Stimulated activated CD4-positive, alpha-beta T cell treated with anti-CD3 and anti-CD28 coated beads, Interleukin-4, amount 100 ng/mL, for 1 hour (primary cell): ENCODE data around the gene FBRS.
"Not testable (repeated sequence)": the region's sequence is repeated elsewhere in the genome, so short reads cannot be mapped to it uniquely, and the experiment has no call there.

Experiments used
- DNase-seq: peaks from one replicate; pipeline ENCODE4 v3.0.0-alpha.2; 2020

The FBRS gene

DNA sequence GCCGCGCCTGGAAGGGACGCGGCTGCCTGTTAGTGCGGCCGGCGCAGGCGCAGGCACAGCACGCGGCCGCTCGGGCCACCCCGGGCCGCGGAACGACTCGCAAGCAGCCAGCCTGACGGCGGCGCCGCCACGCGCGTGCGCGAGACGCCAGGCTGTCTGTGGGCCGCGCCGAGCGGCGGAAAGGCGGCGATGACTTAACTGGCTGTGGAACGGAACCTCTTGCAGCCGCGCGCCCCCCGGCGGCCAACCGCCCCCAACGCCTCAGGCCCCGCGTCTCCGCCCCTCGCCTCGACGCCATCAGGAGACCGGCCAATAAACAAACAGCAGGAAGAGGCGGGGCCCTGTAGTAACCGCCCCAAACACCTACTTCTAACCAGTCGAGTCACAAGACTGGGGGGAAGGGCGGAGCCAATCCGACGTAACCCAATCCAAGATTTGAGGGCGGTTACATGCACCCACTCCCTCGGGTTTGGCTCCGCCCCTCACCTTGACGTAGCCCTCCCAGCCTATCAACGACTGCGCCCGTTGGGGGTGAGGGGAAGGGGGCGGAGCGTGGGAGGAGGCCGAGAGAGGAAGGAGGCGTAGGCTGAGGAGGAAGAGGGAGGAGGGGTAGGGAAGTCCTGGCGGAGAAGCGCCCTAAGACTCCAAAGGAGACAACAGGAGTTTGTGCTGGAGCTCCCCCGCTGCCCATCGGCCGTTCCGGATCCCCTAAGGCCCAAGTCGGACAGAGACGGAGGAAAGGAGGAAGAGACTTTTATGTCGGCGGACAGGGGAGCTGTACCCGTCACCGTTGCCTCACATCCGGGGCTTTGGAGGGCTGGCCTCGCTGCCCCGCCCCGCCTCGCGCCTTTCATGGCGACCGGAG, at the start of gene FBRS:
Gene FBRS (plus strand): TSS at position 566 of the 865 bp plus-strand sequence. CDS start 1,088 bp downstream, outside the sequence.
- peak; percentile 100 for DNase-seq

DNA sequence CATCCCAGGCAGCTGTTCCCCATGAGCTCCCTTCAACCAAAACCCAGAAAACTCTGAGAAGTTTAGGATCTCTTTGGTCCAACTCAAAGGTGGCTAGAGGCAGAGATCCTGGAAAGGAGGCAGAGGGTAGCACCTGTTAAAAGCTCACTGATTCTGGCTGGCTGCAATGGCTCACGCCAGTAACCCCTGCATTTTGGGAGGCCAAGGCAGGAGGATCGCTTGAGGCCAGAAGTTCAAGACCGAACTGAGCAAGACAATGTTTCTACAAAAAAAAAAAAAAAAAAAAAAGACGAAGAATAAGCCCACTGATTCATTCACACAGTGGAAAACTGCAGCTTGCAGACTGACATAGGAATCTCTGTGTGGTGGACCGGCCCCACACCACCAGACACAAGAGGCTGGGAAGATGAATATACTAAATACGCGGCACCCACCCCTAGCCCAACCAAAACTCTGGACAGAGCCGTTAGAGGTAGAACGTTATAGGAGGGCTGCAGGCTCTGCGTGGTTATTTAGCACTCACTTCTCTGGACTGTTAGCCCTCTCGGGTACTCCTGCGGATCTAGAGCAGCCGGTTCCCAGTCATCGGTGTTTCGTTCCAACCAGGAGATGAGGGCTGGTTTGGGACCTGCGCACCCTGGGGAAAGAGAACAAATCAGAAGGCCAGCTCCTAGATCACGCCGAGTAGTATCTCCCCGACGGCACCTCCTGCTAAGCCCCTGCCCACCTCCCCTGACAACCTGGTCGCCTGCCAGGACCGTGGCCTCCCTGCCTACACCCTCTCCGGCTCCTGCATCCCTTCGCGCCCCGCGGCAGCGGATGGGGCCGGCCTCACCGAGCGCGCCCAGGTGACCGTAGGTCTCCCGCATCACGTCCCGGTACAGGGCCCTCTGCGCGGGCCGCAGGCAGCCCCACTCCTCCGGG, 49.0 kb upstream of the FBRS start:
- DNase-seq: peak; percentile 47

DNA sequence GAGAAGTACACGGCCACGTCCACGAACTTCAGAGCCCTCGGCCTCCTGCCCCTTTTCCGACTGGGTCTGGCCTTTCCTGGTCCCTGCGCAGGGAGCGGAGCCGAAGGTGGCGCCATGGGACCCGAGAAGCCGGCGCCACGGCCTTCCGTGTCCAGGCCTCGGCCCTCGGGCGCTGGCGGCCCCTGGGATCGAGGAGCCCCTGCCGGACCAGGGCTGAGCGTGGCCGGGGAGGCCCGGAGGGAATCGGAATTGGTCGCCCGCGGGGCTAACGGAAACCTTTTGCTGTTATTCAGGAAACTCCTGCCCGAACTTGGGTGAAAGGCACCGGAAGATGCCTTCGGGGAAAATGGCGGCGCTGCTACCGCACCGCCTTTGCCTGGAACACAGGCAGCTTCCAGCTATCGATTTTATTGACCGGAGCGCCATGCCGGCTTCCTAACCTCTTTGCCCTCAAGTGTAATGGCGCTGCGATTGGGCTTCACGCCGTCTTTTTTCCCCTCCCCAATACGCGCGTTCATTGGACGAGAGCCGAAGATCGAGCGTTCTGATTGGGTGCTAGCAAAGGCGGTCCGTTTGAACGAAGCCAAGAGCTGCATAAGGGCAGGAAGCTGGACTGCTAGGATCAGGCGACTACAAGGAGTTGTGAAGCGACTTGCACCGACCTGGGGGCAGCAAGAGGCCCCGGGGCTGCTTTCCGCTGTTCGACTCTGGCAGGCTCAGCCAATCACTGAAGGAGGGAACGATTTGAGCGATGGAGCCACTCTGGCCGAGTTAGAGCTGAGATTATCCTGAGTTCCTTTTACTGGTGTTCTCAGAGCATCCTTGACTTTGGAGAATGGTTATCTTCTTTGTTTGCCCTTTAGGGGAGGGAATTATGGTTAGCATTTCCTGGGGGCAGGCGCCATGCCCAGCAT, 48.0 kb upstream of the FBRS start, which contains the start of gene ZNF689:
Gene ZNF689 (minus strand): TSS at position 464 of the 914 bp plus-strand sequence. CDS start 348 bp downstream, at position 116.
- peak; percentile 90 for DNase-seq

DNA sequence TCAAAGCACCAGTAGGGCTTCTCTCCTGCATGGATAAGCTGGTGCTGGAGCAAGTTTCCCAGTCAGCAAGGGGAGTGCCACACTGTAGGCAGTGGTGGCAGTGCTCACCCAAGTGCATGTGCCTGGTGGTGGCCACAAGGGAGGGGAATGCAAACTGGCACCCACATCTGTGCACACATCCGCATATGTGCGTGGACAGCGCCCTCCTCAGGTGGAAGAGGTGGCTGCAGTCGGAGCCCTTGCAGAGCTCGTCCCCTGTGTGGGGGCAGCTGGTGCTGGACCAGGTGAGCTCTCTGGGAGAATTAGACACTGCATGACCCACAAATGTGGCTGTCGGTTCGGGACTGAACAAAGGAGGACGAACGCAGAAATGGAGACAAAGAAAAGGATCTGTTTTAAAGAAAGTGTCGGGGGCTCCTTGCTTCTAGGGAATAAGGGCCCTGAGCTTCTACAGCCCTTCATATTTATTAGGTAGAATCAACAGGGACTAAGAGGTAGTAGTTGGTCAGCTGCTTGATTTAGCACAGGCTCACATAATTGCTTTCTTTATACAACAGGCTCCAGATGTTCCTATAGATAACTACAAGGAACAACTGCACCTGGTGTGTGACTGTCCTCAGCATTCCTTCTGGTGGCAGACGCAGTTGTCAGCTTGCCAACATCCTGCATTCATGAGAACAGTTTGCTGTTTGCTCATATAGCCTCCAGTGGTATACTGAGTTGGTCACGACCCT, 42.7 kb upstream of the FBRS start:
- DNase-seq: peak; percentile 65

DNA sequence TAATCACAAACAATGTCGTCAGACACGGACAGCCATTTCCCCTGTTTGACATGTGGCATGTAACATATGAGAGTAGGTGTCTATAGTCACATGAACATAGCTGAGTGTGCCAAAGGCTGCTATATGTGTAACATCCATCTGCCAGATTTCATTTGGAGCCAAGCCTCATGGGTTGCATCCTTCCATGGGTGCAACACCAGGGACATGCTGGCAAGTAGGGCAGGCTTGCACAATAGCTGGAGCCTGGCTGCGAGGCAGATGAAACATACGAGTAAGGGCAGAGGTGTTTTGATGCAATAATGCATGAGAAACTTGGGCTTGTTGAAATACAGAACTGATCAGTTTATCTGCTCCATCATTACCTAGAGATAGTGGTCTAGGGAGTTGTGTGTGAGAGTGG, 39.0 kb upstream of the FBRS start:
- no peak for DNase-seq

DNA sequence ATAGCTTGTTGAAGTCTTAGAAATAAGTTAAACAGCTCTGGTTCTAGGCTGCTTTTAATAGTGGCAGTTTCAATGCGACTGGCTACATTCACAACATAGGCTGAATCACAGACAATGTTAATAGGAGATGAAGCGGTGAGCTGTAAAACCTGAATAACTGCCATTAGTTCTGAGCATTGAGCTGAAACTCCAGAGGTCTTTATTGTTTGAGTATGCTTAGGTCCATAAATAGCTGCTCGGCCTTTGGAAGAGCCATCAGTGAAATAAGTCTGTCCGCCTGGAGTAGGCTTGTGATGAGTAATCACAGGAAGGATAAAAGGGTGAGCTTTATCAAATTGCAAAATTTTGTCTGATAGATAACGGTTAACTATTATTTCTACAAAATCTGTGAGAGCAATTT, 38.6 kb upstream of the FBRS start:
- no peak for DNase-seq

DNA sequence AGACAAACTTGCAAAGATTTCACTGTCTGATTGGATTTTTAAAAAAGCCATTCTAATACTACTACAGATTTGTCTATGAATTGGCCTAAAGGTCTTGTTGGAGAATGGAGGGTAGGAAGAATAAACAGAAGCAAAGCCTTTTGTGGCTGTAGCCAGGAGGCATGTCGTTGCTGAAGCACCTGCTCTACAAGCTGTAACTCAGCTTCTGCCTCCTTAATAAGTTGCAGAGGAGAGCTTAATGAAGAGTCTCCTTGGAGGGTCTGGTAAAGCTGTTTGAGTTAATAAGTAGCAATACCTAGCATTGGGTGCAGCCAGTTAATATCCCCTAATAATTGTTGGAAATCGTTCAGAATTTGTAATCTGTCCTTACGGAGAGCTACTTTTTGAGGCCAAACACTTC, 38.1 kb upstream of the FBRS start:
- no peak for DNase-seq

DNA sequence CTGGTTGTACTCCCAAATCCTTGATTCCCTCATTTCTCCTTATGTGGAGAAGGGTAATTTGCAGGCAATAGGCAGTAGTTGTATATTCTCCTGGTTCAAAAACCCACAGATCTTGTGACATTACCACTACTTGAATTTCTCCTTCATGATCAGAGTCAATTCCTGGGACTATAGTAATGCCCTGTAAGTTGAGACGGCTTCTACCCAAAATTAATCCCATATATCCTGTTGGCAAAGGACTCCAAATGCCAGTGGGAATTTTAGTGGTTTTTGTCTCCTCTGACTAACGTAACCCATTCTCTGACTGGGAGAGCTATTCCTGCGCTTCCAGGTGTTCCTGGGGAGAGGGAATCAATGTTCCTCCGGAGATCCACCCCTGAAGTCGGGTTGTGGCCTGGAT, 36.5 kb upstream of the FBRS start:
- no peak for DNase-seq

DNA sequence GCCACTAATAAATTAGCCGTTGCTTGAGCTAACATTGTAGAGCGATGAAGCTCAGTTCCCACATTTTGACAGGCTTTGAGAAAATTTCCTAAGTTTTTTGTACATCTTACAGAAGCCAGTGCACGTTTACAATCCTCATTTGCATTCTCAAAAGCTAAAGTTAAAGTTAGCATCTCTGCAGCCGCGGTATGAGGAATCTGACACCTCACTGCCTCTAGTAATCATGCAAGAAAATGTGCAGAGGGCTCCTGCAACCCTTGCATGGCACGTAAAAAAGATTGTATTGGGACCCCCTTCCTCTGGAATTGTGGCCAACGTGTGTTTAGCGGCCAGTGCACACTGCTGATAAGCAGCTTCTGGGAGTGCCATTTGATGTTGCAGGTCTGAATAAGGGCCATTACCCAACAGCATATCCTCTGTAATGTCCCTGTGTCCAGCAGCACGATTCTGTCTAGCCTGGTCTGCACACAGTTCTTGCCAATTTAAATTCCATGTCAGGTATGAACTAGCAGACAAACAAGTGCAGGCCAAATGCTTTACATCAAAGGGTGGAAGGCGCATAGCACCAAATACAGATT, 35.7 kb upstream of the FBRS start:
- DNase-seq: no peak

DNA sequence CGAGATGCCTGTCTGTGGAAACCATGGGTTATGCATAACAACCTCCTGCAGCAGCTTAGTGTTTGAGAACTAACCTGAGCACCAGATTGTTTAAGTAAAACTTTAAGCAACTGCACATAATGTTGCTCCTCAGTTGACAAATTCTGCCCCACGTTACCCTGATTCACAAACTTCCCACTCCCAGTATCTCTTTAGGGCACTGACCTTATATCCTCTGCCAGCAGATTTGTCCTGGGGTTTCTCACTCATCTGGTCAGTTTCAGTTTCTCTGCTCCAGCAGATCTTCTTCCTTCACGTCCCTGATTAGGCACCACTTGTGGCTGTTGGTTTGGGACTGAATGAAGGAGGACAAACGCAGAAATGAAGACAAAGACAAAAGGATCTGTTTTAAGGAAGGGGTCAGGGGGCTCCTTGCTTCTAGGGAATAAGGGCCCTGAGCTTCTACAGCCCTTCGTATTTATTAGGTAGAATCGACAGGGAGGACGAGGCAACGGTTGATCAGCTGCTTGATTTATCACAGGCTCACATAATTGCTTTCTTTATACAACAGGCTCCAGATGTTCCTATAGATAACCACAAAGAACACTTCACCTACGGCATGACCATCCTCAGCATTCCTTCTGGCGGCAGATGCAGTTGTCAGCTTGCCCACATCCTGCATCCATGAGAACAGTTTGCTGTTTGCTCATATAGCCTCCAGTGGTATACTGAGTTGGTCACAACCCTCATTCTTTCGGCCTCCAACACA, 34.5 kb upstream of the FBRS start:
- no peak for DNase-seq

DNA sequence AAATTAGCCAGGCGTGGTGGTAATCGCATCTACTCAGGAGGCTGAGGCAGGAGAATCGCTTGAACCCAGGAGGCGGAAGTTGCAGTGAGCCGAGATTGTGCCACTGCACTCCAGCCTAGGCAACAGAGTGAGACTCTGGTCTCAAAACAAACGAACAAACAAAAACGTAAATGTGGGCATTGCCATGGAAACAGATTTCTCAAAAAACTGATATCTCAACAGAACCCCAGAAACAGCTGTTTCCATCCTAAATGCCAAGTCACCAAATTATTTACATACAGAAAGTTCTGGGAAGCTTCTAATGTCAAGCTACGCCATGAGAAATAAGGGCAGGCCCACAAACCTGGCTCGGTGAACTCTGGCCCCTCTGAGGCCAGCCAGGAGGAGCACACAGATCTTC, 32.0 kb upstream of the FBRS start:
- no peak for DNase-seq

DNA sequence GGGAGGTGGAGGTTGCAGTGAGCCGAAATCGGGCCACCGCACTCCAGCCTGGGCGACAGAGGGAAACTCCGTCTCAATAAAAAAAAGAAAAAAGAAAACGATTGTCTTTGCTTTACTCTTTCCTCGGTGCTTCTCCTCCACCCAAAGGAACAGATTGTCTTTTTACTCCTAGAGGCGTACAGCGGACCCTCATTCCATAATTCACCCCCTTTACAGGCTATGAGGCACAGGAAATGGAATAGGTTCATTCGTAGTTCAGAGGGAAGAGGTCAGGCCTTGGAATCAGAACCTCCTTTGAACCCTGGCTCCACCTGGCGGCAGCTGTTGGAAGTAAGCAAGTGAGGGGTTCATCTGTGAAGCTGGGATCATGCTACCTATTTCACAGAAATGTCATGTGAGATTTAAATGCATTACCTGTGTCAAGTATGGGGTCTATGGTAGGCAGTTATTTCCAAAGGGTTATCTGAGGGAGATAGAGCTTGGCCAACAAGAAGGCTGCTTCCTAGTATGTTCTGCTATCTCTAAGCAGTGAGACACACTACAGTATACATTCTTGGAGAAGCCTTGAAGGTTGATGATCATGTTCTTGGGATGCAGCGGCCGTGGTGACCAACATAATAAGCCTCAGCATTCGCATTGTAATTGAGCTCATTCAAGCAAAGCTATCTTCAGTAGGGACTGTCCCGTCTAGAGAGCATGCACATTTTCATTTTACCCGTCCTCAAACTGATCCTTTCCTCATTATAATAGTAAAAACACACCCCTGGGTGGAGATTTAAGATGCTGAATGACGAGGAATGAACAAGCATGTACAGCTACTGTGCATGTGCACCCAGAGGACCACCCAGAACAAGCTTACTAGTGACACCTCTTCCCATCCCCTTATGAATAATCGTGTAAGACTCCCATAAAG, 29.3 kb upstream of the FBRS start:
- peak; percentile 92 for DNase-seq

DNA sequence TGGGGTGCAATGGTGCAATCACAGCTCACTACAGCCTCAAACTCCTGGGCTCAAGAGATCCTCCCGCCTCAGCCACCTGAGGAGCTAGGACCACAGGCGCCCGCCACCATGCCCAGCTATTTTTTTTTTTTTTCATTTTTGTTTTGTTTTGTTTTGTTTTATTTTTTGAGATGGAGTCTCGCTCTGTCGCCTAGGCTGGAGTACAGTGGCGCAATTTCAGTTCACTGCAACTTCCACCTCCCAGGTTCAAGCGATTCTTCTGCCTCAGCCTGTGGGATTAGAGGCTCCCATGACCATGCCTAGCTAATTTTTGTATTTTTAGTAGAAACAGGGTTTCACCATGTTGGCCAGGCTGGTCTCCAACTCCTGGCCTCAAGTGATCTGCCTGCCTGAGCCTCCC, 25.8 kb upstream of the FBRS start:
- not testable (repeated sequence) for DNase-seq

DNA sequence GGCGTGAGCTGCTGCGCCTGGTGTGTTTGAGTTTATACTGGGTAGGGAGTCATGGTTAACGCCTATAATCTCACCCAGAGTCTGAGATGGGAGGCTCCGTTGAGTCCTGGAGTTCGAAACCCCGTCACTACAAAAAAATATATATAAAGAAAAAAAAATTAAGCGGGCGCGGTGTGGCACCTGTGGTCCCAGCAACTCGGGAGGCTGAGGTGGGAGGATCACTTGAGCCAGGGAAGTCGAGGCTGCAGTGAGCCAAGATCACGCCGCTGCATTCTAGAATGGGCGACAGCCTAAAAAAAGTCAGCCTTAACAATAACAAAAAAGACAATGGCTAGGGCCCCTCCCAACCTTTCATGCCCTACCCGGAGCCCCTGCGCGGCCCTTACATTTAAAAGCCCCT, 24.7 kb upstream of the FBRS start:
- no peak for DNase-seq

DNA sequence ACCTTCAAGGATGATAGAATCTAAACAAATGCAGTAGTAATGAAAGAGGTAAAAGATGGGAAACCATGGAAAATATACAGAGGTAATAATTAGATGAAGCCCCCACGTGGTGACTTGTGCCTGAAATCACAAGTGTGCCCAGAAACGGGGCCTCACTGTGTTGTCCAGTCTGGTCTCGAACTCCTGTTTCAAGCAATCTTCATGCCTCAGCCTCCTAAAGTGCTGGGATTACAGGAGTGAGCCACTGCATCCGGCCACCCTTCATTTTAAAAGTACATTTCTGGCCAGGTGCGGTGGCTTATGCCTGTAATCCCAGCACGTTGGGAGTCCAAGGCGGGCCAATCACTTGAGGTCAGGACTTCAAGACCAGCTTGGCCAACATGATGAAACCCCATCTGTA, 21.6 kb upstream of the FBRS start:
- DNase-seq: no peak

DNA sequence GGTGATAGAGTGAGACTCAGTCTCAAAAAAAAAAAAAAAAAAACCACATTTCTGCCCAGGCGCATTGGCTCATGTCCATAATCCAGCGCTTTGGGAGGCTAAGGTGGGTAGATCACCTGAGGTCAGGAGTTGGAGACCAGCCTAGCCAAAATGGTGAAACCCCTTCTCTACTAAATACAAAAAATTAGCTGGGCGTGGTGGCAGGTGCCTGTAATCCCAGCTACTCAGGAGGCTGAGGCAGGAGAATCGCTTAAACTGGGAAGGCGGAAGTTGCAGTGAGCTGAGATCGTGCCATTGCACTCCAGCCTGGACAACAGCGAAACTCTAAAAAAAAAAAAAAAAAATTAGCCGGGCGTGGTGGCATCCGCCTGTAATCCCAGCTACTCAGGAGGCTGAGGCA, 21.1 kb upstream of the FBRS start:
- DNase-seq: not testable (repeated sequence)

DNA sequence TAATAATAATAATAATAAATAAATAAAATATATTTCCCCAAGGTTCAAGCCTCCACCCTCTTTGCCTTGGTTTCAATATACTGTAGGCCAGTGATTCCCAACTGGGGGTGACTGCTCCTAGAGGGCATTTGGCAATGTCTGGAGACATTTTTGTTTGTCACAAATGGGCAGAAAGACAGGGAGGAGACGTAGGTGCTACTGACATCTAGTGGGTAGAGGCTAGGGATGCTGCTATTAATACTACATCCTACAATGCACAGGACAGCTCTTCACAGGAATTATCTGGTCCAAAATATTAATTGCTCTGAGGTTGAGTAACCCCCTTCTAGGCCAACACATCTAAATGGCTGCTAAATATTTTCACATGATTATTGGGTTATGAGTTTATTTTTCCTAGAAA, 20.3 kb upstream of the FBRS start:
- no peak for DNase-seq

DNA sequence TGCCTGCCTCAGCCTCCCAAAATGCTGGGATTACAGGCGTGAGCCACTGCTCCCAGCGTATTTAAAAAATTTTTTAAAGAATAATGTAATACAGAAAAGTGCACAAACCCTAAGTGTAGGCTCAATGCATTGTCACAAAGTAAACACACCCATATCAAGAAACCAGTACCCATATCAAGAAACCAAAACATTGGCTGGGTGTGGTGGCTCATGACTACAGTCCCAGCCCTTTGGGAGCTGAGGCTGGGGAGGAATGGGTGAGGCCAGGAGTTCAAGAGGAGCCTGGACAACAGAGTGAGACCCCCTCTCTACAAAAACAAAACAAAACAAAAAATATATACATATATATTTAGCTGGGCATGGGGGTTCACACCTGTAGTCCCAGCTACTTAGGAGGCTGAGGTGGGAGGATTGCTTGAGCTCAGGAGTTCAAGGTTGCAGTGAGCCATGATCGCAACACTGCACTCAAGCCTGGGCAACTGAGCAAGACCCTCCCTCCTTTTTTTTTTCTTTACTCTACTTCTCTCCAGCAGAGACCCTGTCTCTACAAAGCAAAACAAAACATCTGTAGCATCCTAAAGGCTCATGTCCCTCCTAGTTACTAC, 16.8 kb upstream of the FBRS start:
- DNase-seq: no peak

DNA sequence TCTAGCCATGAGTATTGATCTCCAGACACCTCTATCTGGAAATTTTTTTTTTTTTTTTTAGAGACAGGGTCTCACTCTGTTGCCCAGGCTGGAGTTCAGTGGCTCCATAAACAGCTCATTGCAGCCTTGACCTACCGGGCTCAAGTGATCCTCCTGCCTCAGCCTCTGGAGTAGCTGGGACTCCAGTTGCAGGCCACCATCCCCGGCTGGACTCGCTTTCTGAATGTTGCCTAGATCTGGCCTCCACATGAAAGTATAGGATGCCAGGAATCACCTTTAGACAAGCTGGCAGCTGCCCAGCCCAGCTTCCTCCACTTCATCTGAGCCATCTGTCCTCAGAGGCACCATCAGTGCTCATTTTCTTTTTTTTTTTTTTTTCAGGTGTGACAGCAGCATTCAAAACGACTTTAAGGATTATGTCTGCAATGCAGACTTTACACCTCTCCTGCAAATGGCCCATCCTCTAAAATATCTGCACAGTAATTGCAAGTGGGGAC, 13.8 kb upstream of the FBRS start:
- DNase-seq: no peak
